ENCODE measurements around the gene VAC14. TPM values are rescaled to one million over a fixed set of nuclear protein-coding genes. Genes with fewer than 3 reads are reported as not detected.

VAC14 gene
- total and polyA plus RNA-seq, 2 of the 8 experiments (the other 6 are each of a cell fraction or from before 2014, with no cell fraction given): 56.0 to 108 TPM

- no peak overlapping the region for H3K4me2 ChIP-seq (ENCODE audit: insufficient read depth in 1 of 2, low read depth in 2 of 2, low read length in 2 of 2)
- H3K18ac ChIP-seq (ENCODE audit: extremely low read depth, low read length): no peak overlapping the region
- H3K23ac ChIP-seq (ENCODE audit: insufficient read length): no peak overlapping the region
- no peak overlapping the region for H3K27ac ChIP-seq (ENCODE audit: low read depth, low read length)
- H2AK5ac ChIP-seq (ENCODE audit: low read depth, low read length): no peak overlapping the region
- no peak overlapping the region; the same call in 1 of the 2 replicates for H4K8ac ChIP-seq (ENCODE audit: extremely low read depth, insufficient read depth, low read length)
- no peak overlapping the region for H2AFZ ChIP-seq (ENCODE audit: low read length)
- no peaks in the 10 kb centered on the region for H3K79me1 ChIP-seq (ENCODE audit: low read depth, low read length)
- no peaks in the 10 kb centered on the region for H3K9me3 ChIP-seq (ENCODE audit: insufficient read depth in 2 of 2, low read depth in 1 of 2, low read length in 1 of 2)
- H4K5ac ChIP-seq (ENCODE audit: insufficient read length, low read depth, low read length): no peak overlapping the region
- H2BK15ac ChIP-seq (ENCODE audit: low read length): no peak overlapping the region
- H3K27me3 ChIP-seq (replicated peaks in 1 of 4; ENCODE audit: control insufficient read depth in 3 of 4, extremely low read depth in 1 of 4, insufficient read depth in 3 of 4, low read length in 3 of 4): no peaks in the 10 kb centered on the region
- no peak overlapping the region for H3K4me3 ChIP-seq (ENCODE audit: extremely low read depth in 1 of 4, insufficient read depth in 2 of 4, low read depth in 3 of 4, low read length in 4 of 4)
- TF ChIP-seq SRF (IDR thresholded peaks at IDR 0.05; ENCODE audit: low read depth, low read length): no peak
- peaks cover 0 to 7% (median 3%) of the 10 kb centered on the region in 4 experiments; a peak in 3 of 7 replicates for H3K4me1 ChIP-seq (replicated peaks in 1 of 4; ENCODE audit: control insufficient read depth in 3 of 4, insufficient read depth in 4 of 4, low read length in 3 of 4)
- no peak overlapping the region for H3K14ac ChIP-seq (ENCODE audit: insufficient read length)
- H4K20me1 ChIP-seq (replicated peaks in 1 of 2; ENCODE audit: control insufficient read depth in 1 of 2, insufficient read depth in 2 of 2, low read length in 2 of 2): no peaks in the 10 kb centered on the region
- peaks cover 0 to 12% (median 1%) of the 10 kb centered on the region in 4 experiments; a peak in 2 of 8 replicates for H3K36me3 ChIP-seq (ENCODE audit: control insufficient read depth in 2 of 4, insufficient read depth in 4 of 4, low read length in 3 of 4)
- no peak overlapping the region for H2BK120ac ChIP-seq (replicated peaks; ENCODE audit: low read depth, low read length)
- no peak overlapping the region for H3K9ac ChIP-seq (replicated peaks in 1 of 4; ENCODE audit: extremely low read depth in 1 of 4, low read depth in 3 of 4, low read length in 3 of 4)
- DNase-seq (ENCODE audit: low read depth in 1 of 2, low spot score in 2 of 2) (no peak), FAIRE-seq (no peak)
- no peak overlapping the region for H2BK20ac ChIP-seq (ENCODE audit: low read length)
- H3K23me2 ChIP-seq (ENCODE audit: low read depth, low read length): no peaks in the 10 kb centered on the region
- H3K56ac ChIP-seq (replicated peaks; ENCODE audit: insufficient read length, low read depth, low read length): no peak overlapping the region
- H2BK12ac ChIP-seq (ENCODE audit: low read depth, low read length): no peak overlapping the region
- H3K79me2 ChIP-seq (ENCODE audit: control insufficient read depth in 1 of 2, insufficient read depth in 2 of 2, low read length in 2 of 2): no peaks in the 10 kb centered on the region
- no peak overlapping the region for H3K4ac ChIP-seq (replicated peaks; ENCODE audit: insufficient read length, low read depth, low read length)
- WGBS, 2 experiments (ENCODE audit: extremely low coverage in 1 of 2, insufficient coverage in 1 of 2, insufficient read length in 1 of 2, insufficient replicate concordance in 2 of 2, low coverage in 1 of 2, low lambda C conversion rate in 2 of 2, missing lambda C conversion rate in 1 of 2): 90% methylated on average over 7 of the region's 7 CpGs; no CpG with 5 or more reads in 1 of the 2 experiments
- ChIA-PET POLR2A (ENCODE audit: partially characterized antibody) (interaction anchor here (0.5 to 1.2 kb wide), 3 partner anchors 8 to 95 kb away, joined by 3 to 4 read pairs (median 3); no protein-coding TSS in a partner anchor), CTCF (ENCODE audit: partially characterized antibody) (interaction anchor here (1.1 to 8.0 kb wide), 5 partner anchors 12 to 95 kb away, joined by 3 to 141 read pairs (median 5); no protein-coding TSS in a partner anchor)
- H2BK5ac ChIP-seq (ENCODE audit: low read depth, low read length): no peak overlapping the region
- no peak overlapping the region for H4K91ac ChIP-seq (replicated peaks; ENCODE audit: insufficient read length, low read length)
These were observed 125.0 kb downstream of the VAC14 start for GRCh38 chr16:70675851-70676513.
